Left hindlimb (tissue), 1 donor: Measurements from ENCODE around the gene RAP1A.

Source experiments
- DNase-seq: peaks from one replicate; pipeline ENCODE4 v3.0.0-alpha.2; 2018

RAP1A gene

DNA sequence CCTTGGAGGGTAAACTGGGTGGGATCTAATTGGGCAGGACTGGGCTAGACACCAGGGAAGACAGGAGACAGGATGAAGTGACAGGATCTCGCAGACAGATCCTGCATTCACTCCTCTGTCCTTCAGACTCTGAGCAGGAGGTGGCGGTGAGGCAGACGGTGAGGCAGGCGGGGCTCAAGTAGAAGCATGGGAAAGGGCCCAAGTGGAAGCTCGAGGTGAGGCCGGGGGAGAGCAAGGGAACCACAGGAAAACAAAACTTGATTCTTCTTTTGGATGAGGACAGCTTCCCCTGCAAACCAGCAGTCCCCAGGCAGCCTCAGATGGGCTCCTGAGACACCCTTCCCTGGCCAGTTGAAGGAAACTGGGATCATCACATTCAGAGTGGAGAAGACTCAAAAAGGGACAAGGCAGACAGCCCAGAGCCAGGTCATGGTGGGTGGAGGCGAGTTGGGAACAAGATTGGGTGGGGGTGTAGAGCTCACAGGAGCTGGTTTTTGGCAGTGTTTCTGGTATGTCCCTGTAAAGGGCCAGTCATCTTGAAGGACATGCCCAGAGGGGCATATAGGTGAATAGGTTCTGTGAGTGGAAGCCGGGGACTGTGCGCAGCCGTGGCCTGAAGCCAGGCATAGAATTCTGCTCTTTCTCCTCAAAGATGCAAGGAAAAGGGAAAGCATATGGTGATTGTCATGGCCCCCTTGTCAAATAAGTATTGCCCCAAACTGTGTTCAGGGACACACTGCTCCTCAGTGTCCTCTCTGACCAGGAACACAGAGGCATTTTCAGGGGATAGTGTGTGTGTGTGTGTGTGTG lies 101.6 kb downstream of the RAP1A start:
- DNase-seq, result no peak

GRCh38 chr1:111723091-111723806 lies 103.7 kb downstream of the RAP1A start:
- no peak for DNase-seq

GRCh38 chr1:111723871-111724270 lies 104.3 kb downstream of the RAP1A start:
- no peak for DNase-seq

- DNase-seq, result peak; percentile 72
Observed at GRCh38 chr1:111725192-111725591, 105.6 kb downstream of the RAP1A start.

DNA sequence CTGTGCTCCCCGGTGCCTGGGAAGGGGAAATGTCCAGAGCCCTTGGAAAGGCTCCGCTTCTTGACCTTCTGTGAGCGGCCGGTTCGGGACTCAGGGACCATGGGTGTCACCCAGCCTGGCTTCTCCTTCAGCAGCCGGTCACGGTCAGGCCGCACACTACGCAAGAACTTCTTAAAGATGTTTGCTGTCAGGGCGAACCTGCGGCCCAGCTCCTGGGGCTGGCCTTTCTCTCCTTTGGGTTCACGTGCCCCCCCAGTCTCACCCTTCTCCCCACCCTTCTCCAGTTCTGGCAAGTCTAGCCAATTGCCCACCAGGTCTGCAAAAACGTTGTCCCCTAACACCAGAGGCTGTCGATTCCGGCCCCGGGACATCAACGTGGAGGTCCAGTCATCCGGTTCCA lies 107.5 kb downstream of the RAP1A start:
- no peak for DNase-seq

DNA sequence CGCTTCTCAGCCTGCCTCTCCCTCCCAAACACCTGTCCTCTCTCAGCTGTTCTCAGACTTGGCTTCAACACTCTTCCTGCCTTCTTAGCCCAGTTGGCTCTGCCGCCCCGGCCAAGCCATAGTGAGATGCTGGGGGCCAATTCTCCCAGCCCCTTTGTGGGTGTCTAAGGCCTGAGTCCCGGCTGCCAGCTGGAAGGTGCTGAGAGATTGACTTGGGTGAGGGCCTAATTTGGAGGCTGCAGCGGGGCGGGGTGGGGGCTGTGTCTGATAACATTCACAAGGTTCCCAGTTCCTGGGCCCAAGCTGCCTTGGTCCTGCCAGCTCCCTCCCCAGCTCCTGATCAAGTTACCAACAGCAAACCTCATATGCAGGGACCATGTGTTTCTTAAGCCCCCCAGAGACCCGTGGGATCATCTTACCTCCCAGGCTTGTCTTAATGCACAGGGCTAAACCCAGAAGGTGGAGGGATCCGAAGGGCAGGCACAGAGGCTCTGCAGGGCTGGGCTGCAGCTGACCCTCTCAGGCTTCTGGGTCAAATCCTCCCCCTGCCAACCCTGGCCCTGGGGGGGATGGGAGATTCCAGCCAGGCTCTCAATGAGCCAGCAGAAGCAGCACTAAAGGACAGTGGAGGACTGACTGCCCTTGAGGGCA lies 109.8 kb downstream of the RAP1A start:
- peak; percentile 75 for DNase-seq

GRCh38 chr1:111729946-111730681 lies 110.5 kb downstream of the RAP1A start:
- no peak for DNase-seq

DNA sequence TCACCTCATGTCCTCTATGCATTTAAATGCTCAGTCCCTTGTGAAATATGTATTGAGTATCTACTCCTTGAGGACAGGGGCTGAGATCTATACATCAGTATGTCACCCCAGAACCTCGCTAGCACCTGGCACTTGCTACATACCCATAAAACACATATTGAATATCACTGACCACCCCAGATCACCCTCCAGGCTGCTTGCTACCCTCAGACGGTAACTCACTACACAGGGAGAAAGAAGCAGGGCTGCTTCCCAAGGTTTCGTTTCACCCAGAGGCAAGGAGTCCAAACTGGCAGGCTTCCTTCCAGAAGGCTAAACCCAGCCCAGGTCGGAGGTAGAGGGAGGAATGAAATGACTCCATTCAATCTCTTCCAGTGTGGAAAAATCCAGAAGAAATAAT lies 111.1 kb downstream of the RAP1A start:
- DNase-seq, result no peak

- DNase-seq, result no peak
Observed at GRCh38 chr1:111731956-111732355, 112.4 kb downstream of the RAP1A start.

- no peak for DNase-seq
Observed at GRCh38 chr1:111732718-111733117, 113.1 kb downstream of the RAP1A start.

DNA sequence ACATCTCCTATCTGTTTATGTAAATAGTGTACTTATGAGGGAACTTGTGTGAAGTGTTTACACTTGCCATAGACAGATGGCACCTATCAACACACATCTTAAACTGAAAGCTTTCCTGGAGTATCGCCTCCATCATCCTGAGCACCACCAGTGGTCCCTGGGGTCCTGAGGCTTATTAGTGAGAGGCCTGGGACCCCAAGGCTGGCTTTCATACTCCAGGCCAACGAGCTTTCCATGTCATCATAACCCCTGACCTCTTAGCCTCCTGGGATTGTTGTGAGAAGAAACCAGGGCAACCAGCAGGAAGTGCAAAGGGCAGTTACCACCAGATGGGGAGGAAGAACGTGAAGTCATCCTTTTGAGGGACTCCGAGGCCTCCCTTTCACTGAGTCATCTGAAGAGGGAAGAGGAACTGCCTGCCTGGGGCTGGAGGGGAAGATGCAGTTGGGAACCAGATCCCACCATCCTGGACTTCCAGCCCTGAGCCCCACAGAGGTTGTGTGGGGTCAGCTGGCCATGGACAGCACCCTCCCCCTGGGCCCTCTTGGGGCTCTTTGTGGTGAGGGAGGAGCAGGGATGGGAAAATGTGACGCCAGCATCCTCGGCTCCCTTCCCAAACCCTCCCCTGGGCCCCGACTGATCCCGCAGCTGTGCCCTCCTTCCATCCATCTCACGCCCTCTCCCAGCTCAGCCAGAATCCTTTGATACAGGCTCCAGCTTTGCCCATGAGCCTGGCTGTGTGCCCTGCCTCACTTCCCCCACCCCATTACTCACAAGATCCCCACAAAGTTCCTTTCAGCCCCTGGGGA lies 113.8 kb downstream of the RAP1A start:
- peak; percentile 79 for DNase-seq

DNA sequence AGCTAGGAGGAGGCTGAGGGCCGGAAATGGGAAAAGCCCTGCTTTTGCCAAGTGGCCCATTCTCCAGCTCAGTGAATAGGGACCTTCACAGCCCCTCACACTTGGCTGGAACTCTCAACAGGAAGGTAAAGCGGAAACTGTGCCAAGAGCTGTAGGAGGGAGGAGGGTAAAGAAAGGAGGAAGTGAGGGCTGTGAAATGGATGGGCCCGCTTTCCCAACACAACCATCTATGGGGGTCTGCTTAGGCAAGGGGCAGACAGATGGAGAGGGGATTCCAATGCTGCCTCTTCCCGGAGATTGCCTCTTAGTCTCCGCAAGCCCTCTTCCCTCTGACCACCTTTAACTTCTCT lies 114.4 kb downstream of the RAP1A start:
- no peak for DNase-seq

DNA sequence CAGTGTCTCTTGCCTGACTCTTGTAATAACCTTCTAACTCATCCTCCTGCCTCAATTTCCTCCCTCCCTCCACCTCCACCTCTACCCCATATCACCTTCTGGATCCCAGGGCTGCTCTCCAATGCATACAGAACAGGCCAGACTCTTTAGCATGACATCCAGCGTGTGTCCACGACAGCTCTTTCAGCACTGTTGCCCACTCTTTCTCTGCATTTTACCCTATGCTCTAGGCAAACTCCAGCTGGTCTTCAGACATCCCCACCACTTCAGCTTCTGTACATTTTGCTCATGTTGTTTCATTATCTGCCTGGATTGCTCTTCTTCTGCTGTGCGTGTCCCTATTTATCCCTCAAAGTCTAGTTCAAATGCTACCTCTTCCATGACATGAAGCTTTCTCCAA lies 114.8 kb downstream of the RAP1A start:
- no peak for DNase-seq

DNA sequence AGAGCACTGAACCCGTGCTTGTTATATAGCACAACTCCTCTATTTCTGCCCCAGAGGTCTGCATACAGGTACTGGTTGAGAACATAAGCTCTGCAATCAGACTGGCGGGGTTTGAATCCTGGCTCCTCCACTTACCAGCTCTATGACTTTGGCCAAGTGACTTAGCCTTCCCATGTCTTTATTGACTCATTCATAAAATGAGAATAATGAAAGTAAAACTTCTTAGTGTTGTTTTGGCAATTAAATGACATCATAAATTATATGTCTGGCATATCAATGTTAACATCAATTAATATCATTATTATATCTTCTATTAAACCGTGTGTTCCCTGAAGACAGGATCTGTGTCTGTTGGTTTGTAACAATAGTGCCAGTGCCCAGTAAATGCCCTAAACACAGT lies 115.3 kb downstream of the RAP1A start:
- no peak for DNase-seq

GRCh38 chr1:111735321-111735720 lies 115.7 kb downstream of the RAP1A start:
- no peak for DNase-seq

GRCh38 chr1:111735858-111736544 lies 116.4 kb downstream of the RAP1A start:
- peak; percentile 63 for DNase-seq

- DNase-seq, result peak; percentile 58
Observed at GRCh38 chr1:111736548-111737215, 117.1 kb downstream of the RAP1A start.

DNA sequence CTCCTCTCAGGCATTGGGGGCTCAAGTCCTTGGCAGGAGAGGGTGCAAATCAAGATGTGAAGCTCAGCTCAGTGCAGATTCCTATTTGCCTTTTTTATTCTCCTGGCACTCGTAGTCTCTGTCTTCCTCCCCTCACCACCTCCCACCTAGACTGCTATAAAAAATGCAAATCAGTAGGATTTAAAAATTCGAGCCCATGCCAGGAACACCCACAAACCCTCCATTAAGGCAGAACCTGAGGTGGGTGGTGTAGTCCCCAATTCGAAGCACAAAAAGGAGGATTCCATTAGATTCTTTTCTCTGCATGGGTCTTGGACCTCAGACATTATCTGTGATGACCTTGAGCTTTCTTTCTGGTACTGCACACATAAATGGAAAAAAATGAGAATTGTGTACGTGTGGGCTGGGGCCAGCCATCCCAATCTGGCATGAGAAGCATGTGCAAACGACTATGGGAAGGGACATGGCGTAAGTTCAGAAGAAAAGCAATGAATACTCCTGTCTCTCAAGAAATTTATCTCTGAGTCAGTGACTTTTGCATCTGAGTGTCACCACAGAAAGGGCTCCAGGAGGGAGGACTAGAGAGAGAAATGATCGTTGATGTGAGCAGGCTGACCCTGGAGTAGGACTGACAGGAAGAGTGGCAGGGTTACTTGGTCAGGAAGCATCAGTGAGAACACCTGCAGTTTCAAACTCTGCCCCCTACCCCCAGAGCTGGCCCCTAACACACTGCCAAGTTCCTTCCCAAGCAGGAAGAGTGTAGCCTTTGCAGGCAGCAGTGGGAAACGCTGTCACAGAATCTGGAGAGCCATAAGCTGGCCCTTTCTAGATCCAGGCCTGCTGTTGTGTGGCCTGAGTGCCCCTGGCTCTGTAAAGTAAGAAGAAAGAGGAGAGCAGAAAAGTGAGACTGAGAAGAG lies 117.9 kb downstream of the RAP1A start:
- DNase-seq, result no peak

GRCh38 chr1:111738133-111738435 lies 118.5 kb downstream of the RAP1A start:
- DNase-seq, result no peak
